AG10803 (cell line): ENCODE measurements around the gene CCDC126.
A peak's percentile ranks its signal among the peaks of the same experiment; 100 is the strongest.

Experiments
- DNase-seq: peaks from one replicate; pipeline ENCODE4 v3.0.0; 2010; ENCODE audit warnings: low read depth
- H3K4me3 ChIP-seq: 2 replicates; pipeline ENCODE4 v1.5.1; 2011; ENCODE audit warnings: mild to moderate bottlenecking, low read length, control low read depth
- TF ChIP-seq, protein P1 (sequence below): conservative IDR thresholded peaks from 2 replicates; pipeline ENCODE4 v1.5.1; 2011; ENCODE audit warnings: mild to moderate bottlenecking, low read length, control low read depth, inconsistent platforms

The CCDC126 gene

DNA sequence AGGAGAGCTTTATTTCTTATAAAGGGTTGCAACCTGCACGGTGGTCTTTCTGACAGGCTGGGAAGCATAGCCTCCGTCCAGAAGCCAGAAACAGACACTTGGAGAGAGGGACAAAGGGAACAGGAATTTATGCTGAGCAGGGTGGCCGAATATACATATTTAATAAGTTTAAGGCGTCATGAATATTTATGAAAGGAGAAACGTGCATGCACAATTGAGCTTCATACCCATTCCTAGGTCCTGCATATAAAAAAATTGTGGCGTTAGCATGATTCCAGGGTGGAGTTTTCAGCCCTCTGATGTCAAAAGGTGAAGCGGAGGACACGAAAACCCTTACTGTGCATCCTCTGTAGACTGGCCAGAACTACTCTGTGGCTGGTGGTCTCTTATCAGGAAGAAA, 10.7 kb downstream of the CCDC126 start:
- DNase-seq = no peak
- H3K4me3 ChIP-seq = no peak overlapping the region

DNA sequence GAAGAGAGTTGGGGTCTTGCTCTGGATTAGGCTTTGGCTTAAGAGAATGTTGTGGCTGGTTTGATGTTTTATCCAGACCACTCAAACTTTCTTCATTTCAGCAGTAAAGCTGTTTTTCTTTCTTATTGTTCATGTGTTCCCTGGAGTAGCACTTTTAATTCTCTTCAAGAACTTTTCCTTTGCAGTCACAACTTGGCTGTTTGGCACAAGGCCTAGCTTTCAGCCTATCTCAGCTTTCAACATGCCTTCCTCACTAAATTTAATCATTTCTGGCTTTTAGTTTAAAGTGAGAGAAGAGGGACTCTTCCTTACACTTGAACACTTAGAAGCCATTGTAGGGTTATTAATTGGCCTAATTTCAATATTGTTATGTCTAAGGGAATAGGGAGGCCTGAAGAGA, 18.1 kb downstream of the CCDC126 start:
- no peak overlapping the region for H3K4me3 ChIP-seq
- DNase-seq = peak; percentile 9

More for the DNA sequence above, 10.7 kb downstream of the CCDC126 start:
- TF ChIP-seq, protein P1, sequence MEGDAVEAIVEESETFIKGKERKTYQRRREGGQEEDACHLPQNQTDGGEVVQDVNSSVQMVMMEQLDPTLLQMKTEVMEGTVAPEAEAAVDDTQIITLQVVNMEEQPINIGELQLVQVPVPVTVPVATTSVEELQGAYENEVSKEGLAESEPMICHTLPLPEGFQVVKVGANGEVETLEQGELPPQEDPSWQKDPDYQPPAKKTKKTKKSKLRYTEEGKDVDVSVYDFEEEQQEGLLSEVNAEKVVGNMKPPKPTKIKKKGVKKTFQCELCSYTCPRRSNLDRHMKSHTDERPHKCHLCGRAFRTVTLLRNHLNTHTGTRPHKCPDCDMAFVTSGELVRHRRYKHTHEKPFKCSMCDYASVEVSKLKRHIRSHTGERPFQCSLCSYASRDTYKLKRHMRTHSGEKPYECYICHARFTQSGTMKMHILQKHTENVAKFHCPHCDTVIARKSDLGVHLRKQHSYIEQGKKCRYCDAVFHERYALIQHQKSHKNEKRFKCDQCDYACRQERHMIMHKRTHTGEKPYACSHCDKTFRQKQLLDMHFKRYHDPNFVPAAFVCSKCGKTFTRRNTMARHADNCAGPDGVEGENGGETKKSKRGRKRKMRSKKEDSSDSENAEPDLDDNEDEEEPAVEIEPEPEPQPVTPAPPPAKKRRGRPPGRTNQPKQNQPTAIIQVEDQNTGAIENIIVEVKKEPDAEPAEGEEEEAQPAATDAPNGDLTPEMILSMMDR = no peak

DNA sequence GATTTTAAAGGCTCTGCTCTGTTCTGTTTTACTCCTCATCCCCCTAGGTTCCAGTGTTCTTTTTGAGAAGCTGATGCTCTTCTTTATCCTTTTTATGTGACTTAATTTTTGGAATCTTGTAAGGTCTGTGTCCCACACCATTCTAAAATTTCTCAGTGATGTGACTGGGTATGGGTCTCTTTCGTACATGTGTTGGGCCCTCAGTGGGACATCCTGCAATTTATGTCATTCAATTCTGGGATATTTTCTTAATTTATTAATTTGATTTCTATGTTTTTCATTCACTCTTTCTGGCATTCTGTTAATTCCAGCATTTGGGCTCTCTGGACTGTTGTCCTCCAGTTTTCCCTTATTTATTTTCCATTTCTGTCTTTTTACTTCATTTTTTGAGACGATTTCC, 19.4 kb downstream of the CCDC126 start:
- TF ChIP-seq, protein P1 = no peak
- no peak for DNase-seq
- no peak overlapping the region for H3K4me3 ChIP-seq

More for the DNA sequence above, 18.1 kb downstream of the CCDC126 start:
- TF ChIP-seq, protein P1 = no peak

DNA sequence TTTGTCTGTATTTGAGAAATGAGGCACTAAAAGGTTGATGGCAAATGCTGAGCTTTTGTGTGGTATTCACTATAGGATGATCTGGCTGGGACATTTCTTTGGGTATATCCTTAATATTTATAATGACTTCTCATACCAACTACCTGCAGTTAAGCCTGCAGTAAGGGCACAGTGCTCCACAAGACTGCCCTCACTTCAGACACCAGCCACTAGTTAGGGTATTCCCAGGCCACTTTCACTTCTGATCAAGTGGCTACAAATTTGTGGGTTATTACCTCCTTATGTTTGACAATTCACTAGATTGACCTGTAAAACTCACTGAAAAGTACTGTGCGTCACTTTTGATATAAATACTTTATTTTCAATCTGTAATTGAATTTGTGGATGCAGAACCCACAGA, 20.3 kb downstream of the CCDC126 start:
- DNase-seq = no peak
- TF ChIP-seq, protein P1 = no peak
- no peak overlapping the region for H3K4me3 ChIP-seq

DNA sequence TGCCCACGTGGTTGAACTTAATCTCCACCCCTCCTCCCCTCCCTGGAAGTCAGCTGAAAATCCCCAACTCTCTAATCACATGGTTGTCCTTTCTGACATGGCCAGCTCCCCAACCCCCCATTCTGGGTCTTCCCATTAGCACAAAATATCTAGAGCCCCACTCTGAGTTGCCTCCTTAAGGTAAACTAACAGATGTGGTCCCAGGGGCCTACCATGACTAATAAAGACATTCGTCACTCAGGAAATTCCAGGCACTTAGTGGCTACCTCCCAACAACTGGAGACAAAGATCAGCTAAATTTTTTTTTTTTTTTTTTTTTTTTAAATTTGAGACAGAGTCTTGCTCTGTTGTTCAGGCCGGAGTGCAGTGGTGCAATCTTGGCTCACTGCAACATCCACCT, 21.1 kb downstream of the CCDC126 start:
- DNase-seq = no peak
- no peak overlapping the region for H3K4me3 ChIP-seq
- TF ChIP-seq, protein P1 = no peak

- no peak overlapping the region for H3K4me3 ChIP-seq
- DNase-seq = no peak
- TF ChIP-seq, protein P1 = no peak
Measured at GRCh38 chr7:23619141-23619540, 22.0 kb downstream of the CCDC126 start.

DNA sequence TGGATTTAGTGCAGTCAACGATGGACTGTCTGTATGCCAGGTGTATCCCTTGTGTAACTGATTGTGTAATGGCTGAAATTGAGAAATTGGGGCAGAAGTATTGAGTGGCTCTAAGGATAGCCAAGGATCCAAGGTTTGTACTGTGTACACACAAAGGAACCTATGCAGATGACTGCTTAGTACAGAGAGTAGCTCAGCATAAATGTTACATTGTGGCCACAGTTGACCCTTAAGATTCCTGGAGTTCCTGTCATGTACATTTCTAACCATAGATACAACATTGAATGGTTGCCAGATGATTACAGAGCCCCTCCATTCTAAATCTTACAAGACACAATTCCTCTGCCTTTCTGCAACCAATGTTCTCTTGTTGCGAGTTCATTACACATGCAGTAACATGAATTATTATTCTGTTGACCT, 25.3 kb downstream of the CCDC126 start:
- TF ChIP-seq, protein P1 = no peak
- DNase-seq = peak; percentile 4
- no peak overlapping the region for H3K4me3 ChIP-seq
